ENCODE data around the gene MAN1A1.

The MAN1A1 gene

GRCh38 chr6:119345114-119345513 is 4.4 kb downstream of the MAN1A1 start:
- DNase-seq = no peak

- DNase-seq = no peak
Measured at GRCh38 chr6:119344306-119344705, 5.3 kb downstream of the MAN1A1 start.

GRCh38 chr6:119343573-119344146 is 5.9 kb downstream of the MAN1A1 start:
- no peak for DNase-seq

- no peak for DNase-seq
Measured at GRCh38 chr6:119343167-119343566, 6.4 kb downstream of the MAN1A1 start.

GRCh38 chr6:119342430-119342829 is 7.1 kb downstream of the MAN1A1 start:
- no peak for DNase-seq

GRCh38 chr6:119340796-119341487 is 8.6 kb downstream of the MAN1A1 start:
- DNase-seq = no peak

GRCh38 chr6:119339941-119340456 is 9.6 kb downstream of the MAN1A1 start:
- DNase-seq = no peak

GRCh38 chr6:119337762-119338161 is 11.8 kb downstream of the MAN1A1 start:
- no peak for DNase-seq

GRCh38 chr6:119337252-119337651 is 12.3 kb downstream of the MAN1A1 start:
- no peak for DNase-seq

- DNase-seq = no peak
Measured at GRCh38 chr6:119334535-119335264, 14.9 kb downstream of the MAN1A1 start.

- no peak for DNase-seq
Measured at GRCh38 chr6:119333707-119334295, 15.8 kb downstream of the MAN1A1 start.

GRCh38 chr6:119333063-119333609 is 16.4 kb downstream of the MAN1A1 start:
- DNase-seq = no peak

- DNase-seq = no peak
Measured at GRCh38 chr6:119331663-119332286, 17.8 kb downstream of the MAN1A1 start.

GRCh38 chr6:119330520-119331113 is 18.9 kb downstream of the MAN1A1 start:
- no peak for DNase-seq

GRCh38 chr6:119329794-119330180 is 19.8 kb downstream of the MAN1A1 start:
- DNase-seq = no peak

GRCh38 chr6:119328892-119329793 is 20.4 kb downstream of the MAN1A1 start:
- DNase-seq = no peak

- DNase-seq = no peak
Measured at GRCh38 chr6:119328254-119328653, 21.3 kb downstream of the MAN1A1 start.

GRCh38 chr6:119327810-119328209 is 21.8 kb downstream of the MAN1A1 start:
- no peak for DNase-seq

- no peak for DNase-seq
Measured at GRCh38 chr6:119326291-119327005, 23.1 kb downstream of the MAN1A1 start.

GRCh38 chr6:119325559-119326265 is 23.8 kb downstream of the MAN1A1 start:
- DNase-seq = no peak
